Type B pancreatic cell (in vitro differentiated cells): ENCODE measurements around the gene SMOC2. TPM values are rescaled to one million over a fixed set of nuclear protein-coding genes. Genes with fewer than 3 reads are reported as not detected.

Source experiments
- DNase-seq: peaks from one replicate; pipeline ENCODE4 v3.0.0; 2021; ENCODE audit warnings: mixed read lengths; ENCODE audit not compliant: unreplicated experiment; ENCODE audit errors: extremely low spot score
- H3K27ac Mint-ChIP-seq: 2 replicates; pipeline ENCODE4 v1.8.0; 2021; ENCODE audit warnings: mild to moderate bottlenecking, mixed read lengths
- H3K27me3 Mint-ChIP-seq: 2 replicates; pipeline ENCODE4 v1.8.0; 2021; ENCODE audit warnings: mixed read lengths
- H3K36me3 Mint-ChIP-seq: 2 replicates; pipeline ENCODE4 v1.8.0; 2021; ENCODE audit warnings: mixed read lengths
- H3K4me1 Mint-ChIP-seq: one replicate; pipeline ENCODE4 v1.8.0; 2021; ENCODE audit warnings: mixed read lengths; ENCODE audit not compliant: unreplicated experiment
- H3K4me3 Mint-ChIP-seq: 2 replicates; pipeline ENCODE4 v1.8.0; 2021; ENCODE audit warnings: mild to moderate bottlenecking, mixed read lengths
- H3K9me3 Mint-ChIP-seq: 2 replicates; pipeline ENCODE4 v1.8.0; 2021; ENCODE audit warnings: mixed read lengths
- total RNA-seq: library from RNA; stranded (reverse); gene quantifications from 2 replicates; pipeline ENCODE4 v1.2.1, GENCODE V29; 2021; ENCODE audit warnings: low replicate concordance
- TF ChIP-seq, protein P1 (sequence below): fragments of 200-600 bp; sonication (generic); conservative IDR thresholded peaks from 2 replicates; pipeline ENCODE4 v1.5.0; 2021; ENCODE audit warnings: antibody characterized with exemption, mild to moderate bottlenecking

The SMOC2 gene
- total RNA-seq, 1 donor from 2014 or later: 18.9 TPM

DNA sequence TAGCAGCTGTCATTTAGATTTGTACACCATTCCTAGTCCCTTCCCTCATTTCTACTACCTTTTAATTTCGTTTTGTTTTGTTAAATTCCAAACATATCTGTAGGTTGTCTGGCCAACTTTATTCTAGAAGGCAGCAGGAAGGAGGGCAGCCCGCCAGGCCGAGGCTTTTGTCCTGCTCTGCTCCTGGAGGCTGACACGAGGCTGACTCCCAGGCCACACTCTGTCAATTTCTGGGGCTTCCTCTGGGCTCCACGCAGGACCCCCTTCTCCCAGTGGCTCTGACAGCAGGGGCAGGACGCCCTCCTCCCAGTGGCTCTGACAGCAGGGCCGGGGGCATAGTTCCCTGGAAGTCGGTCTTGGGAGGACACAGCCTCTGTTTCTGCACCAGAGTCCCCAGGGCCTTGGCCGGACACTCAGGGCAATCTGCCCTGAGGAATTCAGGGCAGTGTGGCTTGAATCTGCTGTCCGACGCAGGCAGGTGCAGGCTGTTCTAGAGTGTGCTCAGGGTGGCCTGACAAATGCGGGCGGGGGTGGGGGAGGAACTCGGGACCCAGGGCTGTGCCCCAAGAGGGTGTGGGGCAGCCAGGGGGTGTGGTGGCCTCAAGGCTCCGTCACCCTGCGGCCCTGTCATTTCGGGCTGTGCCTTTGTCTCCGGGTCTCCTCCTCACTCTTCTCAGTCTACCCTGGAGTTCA lies 11.8 kb downstream of the SMOC2 start:
- DNase-seq: no peak
- TF ChIP-seq, protein P1, sequence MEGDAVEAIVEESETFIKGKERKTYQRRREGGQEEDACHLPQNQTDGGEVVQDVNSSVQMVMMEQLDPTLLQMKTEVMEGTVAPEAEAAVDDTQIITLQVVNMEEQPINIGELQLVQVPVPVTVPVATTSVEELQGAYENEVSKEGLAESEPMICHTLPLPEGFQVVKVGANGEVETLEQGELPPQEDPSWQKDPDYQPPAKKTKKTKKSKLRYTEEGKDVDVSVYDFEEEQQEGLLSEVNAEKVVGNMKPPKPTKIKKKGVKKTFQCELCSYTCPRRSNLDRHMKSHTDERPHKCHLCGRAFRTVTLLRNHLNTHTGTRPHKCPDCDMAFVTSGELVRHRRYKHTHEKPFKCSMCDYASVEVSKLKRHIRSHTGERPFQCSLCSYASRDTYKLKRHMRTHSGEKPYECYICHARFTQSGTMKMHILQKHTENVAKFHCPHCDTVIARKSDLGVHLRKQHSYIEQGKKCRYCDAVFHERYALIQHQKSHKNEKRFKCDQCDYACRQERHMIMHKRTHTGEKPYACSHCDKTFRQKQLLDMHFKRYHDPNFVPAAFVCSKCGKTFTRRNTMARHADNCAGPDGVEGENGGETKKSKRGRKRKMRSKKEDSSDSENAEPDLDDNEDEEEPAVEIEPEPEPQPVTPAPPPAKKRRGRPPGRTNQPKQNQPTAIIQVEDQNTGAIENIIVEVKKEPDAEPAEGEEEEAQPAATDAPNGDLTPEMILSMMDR: no peak
- Mint-ChIP-seq H3K4me3 (no peak overlapping the region), H3K27ac (no peak overlapping the region), H3K4me1 (peaks cover 29% of the 10 kb centered on the region), H3K27me3 (peaks cover 26% of the 10 kb centered on the region), H3K9me3 (no peaks in the 10 kb centered on the region), H3K36me3 (no peaks in the 10 kb centered on the region)

DNA sequence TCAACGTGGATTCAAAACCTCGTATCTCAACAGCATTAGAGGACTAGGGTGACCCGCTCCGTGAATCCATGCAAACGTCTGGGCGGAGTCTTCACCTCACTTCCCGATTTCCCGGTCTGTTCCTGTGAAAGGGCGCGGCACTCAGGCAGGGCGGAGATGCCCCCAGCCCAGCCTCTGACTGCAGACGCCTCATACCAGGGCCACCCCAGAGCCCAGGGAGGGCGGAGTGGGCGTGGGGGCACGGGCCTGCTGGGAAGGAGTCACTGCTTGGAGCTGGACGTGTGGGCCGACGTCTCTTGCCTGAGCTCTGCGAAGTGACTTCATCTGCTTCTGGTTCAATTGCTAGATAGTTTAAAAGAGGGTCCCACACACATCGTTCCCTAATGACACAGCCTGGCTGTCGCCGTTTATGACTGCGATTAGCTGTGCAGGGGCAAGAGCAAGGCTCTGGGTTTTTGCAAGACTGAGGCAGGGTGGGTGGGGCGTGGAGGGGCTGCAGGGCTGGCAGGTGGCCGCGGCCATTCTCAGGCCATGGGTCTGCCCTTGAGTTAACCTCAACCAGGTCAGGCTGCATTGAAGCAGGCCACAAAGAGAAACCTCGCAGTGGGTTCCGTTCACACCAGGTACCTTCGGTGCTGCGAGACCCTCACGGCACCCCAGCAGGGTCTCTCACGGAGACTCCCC lies 15.0 kb downstream of the SMOC2 start:
- peaks cover 4% of the 10 kb centered on the region for H3K9me3 Mint-ChIP-seq
- no peak for DNase-seq
- H3K36me3 Mint-ChIP-seq: no peaks in the 10 kb centered on the region
- H3K4me1 Mint-ChIP-seq: peaks cover 28% of the 10 kb centered on the region
- no peak overlapping the region for H3K27ac Mint-ChIP-seq
- TF ChIP-seq, protein P1: no peak
- peaks cover 20% of the 10 kb centered on the region for H3K27me3 Mint-ChIP-seq
- H3K4me3 Mint-ChIP-seq: no peak overlapping the region

GRCh38 chr6:168456907-168457652 lies 16.1 kb downstream of the SMOC2 start:
- peaks cover 19% of the 10 kb centered on the region for H3K4me1 Mint-ChIP-seq
- H3K36me3 Mint-ChIP-seq: no peaks in the 10 kb centered on the region
- no peak overlapping the region for H3K27ac Mint-ChIP-seq
- no peak overlapping the region for H3K4me3 Mint-ChIP-seq
- DNase-seq: no peak
- H3K27me3 Mint-ChIP-seq: peaks cover 12% of the 10 kb centered on the region
- H3K9me3 Mint-ChIP-seq: peaks cover 4% of the 10 kb centered on the region
- TF ChIP-seq, protein P1: no peak

GRCh38 chr6:168457653-168457934 lies 16.6 kb downstream of the SMOC2 start:
- no peak overlapping the region for H3K4me3 Mint-ChIP-seq
- TF ChIP-seq, protein P1: no peak
- no peaks in the 10 kb centered on the region for H3K36me3 Mint-ChIP-seq
- H3K4me1 Mint-ChIP-seq: peaks cover 17% of the 10 kb centered on the region
- DNase-seq: no peak
- peaks cover 12% of the 10 kb centered on the region for H3K27me3 Mint-ChIP-seq
- no peak overlapping the region for H3K27ac Mint-ChIP-seq
- H3K9me3 Mint-ChIP-seq: peaks cover 4% of the 10 kb centered on the region

DNA sequence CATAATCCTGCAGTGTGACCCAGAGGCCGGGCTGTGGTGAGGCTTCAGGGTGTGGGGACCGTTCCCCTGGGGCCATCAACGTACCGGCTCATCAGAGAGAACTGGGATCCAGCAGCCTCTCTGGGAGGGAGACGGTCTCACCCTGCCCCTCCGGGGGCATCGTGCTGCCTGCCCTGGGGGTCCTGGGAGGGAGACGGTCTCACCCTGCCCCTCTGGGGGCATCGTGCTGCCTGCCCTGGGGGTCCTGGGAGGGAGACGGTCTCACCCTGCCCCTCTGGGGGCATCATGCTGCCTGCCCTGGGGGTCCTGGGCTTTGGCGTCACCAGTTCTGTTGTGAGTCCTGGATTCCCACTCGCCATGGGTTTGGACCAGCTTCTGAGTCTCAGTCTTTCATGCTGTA lies 17.1 kb downstream of the SMOC2 start:
- peaks cover 4% of the 10 kb centered on the region for H3K9me3 Mint-ChIP-seq
- peaks cover 17% of the 10 kb centered on the region for H3K4me1 Mint-ChIP-seq
- DNase-seq: no peak
- TF ChIP-seq, protein P1: no peak
- peaks cover 12% of the 10 kb centered on the region for H3K27me3 Mint-ChIP-seq
- no peaks in the 10 kb centered on the region for H3K36me3 Mint-ChIP-seq
- no peak overlapping the region for H3K4me3 Mint-ChIP-seq
- no peak overlapping the region for H3K27ac Mint-ChIP-seq
